Sigmoid colon (tissue), 7 donors: ENCODE results near the gene ADAMTSL1. TPM values are rescaled to one million over a fixed set of nuclear protein-coding genes. Genes with fewer than 3 reads are reported as not detected.

Experiments used
- DNase-seq: peaks from one replicate; pipeline ENCODE4 v3.0.0-alpha.2; 2019
- H3K27ac ChIP-seq, 4 donors: fragments of 200-600 bp; sonication (generic); one replicate each; pipeline ENCODE4 v1.5.1; 2016 to 2019; ENCODE audit warnings: mild to moderate bottlenecking in 1 of 4
- H3K27me3 ChIP-seq, 3 donors: fragments of 200-600 bp; sonication (generic); one replicate each; pipeline ENCODE4 v1.5.1; 2019; ENCODE audit warnings: mild to moderate bottlenecking in 1 of 3
- H3K36me3 ChIP-seq, 4 donors: fragments of 200-600 bp; sonication (generic); one replicate each; pipeline ENCODE4 v1.5.1; 2016 to 2019
- H3K4me1 ChIP-seq, 4 donors: fragments of 200-600 bp; sonication (generic); one replicate each; pipeline ENCODE4 v1.5.1; 2017 to 2019
- H3K4me3 ChIP-seq, 4 donors: fragments of 200-600 bp; sonication (generic); one replicate each; pipeline ENCODE4 v1.5.1; 2017 to 2019; ENCODE audit warnings: mild to moderate bottlenecking in 2 of 4, moderate library complexity in 1 of 4
- H3K9me3 ChIP-seq, 4 donors: fragments of 200-600 bp in 3 of 4; sonication (generic) in 3 of 4; one replicate each; pipeline versions ENCODE4 v1.5.1 to v1.6.1; 2013 to 2019
- EP300 ChIP-seq, 4 donors: sonication (generic); formaldehyde crosslinking; IDR thresholded peaks; one replicate each; pipeline ENCODE4 v1.6.1; 2017; ENCODE audit warnings: antibody characterized with exemption in 4 of 4
- POLR2A ChIP-seq, 2 donors: fragments of 450-650 bp; IDR thresholded peaks; one replicate each; pipeline ENCODE4 v1.6.1; 2016; ENCODE audit warnings: antibody characterized with exemption in 2 of 2, mild to moderate bottlenecking in 2 of 2, moderate library complexity in 2 of 2
- POLR2AphosphoS5 ChIP-seq, 4 donors: sonication (generic); formaldehyde crosslinking; IDR thresholded peaks; one replicate each; pipeline ENCODE4 v1.6.1; 2017; ENCODE audit warnings: antibody characterized with exemption in 4 of 4
- WGBS, 2 donors: extraction: QIAGEN DNeasy Blood & Tissue Kit; methylation state at CpG; one replicate each; pipeline ENCODE4 v1.1.7; 2013; 5-methylcytosine and 5-hydroxymethylcytosine counted together
- intact Hi-C: fragments of 100-400 bp; cut with DNase I; formaldehyde crosslinking; loops from one replicate; pipeline ENCODE4 v1.15.1; 2023
- polyA plus RNA-seq, 3 donors: library from polyadenylated mRNA; stranded (reverse); fragments of 200-250 nt; gene quantifications; one replicate each; pipeline ENCODE4 v1.2.3, GENCODE V29; 2013
- total RNA-seq, 4 donors: library from RNA; depleted of rRNA; stranded (reverse); fragments of >200 nt; gene quantifications; one replicate each; pipeline ENCODE4 v1.1.0, GENCODE V29; 2016
- TF ChIP-seq, protein P1 (sequence below), 4 experiments: fragments of 450-650 bp in 3 of 4; fragments of 200-600 bp in 1 of 4; IDR thresholded peaks; one replicate each; pipeline ENCODE4 v1.5.1; 2016 to 2019; ENCODE audit warnings: antibody characterized with exemption in 4 of 4, mild to moderate bottlenecking in 3 of 4, moderate library complexity in 2 of 4
- donor health status: healthy with polysubstance abuse.
- donor health status: Bipolar disorder and iron deficiency.
- donor health status: healthy.

The ADAMTSL1 gene
- total and polyA plus RNA-seq, 7 donors: 1.4 to 13.6 (median 6.5) TPM

GRCh38 chr9:18623221-18624079, 149.5 kb downstream of the ADAMTSL1 start:
- Histone ChIP-seq H3K4me3 (no peak overlapping the region), H3K4me1 (no peaks in the 10 kb centered on the region), H3K27me3 (no peaks in the 10 kb centered on the region), H3K27ac (no peak overlapping the region), H3K9me3 (peaks cover 0 to 3% (median 0%) of the 10 kb centered on the region in 4 donors), H3K36me3 (no peaks in the 10 kb centered on the region)
- no peak for DNase-seq
- TF ChIP-seq EP300 (IDR thresholded peaks at IDR 0.05): no peak
- no peak for TF ChIP-seq POLR2AphosphoS5 (IDR thresholded peaks at IDR 0.05)
- no peak for TF ChIP-seq POLR2A (IDR thresholded peaks at IDR 0.05)
- TF ChIP-seq, protein P1, sequence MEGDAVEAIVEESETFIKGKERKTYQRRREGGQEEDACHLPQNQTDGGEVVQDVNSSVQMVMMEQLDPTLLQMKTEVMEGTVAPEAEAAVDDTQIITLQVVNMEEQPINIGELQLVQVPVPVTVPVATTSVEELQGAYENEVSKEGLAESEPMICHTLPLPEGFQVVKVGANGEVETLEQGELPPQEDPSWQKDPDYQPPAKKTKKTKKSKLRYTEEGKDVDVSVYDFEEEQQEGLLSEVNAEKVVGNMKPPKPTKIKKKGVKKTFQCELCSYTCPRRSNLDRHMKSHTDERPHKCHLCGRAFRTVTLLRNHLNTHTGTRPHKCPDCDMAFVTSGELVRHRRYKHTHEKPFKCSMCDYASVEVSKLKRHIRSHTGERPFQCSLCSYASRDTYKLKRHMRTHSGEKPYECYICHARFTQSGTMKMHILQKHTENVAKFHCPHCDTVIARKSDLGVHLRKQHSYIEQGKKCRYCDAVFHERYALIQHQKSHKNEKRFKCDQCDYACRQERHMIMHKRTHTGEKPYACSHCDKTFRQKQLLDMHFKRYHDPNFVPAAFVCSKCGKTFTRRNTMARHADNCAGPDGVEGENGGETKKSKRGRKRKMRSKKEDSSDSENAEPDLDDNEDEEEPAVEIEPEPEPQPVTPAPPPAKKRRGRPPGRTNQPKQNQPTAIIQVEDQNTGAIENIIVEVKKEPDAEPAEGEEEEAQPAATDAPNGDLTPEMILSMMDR (IDR thresholded peaks at IDR 0.05): no peak
- intact Hi-C loops: no loop called here
- 74 to 81% methylated on average over 4 of the region's 4 CpGs for WGBS, 2 donors

- whole genome bisulfite sequencing, 2 donors: 83 to 91% methylated on average over 2 of the region's 2 CpGs
- intact Hi-C loops: no loop called here
- TF ChIP-seq POLR2AphosphoS5 (IDR thresholded peaks at IDR 0.05) (no peak), EP300 (IDR thresholded peaks at IDR 0.05) (no peak), POLR2A (IDR thresholded peaks at IDR 0.05) (no peak)
- TF ChIP-seq, protein P1 (IDR thresholded peaks at IDR 0.05): no peak
Observed at GRCh38 chr9:18626046-18626698, 152.2 kb downstream of the ADAMTSL1 start.

DNA sequence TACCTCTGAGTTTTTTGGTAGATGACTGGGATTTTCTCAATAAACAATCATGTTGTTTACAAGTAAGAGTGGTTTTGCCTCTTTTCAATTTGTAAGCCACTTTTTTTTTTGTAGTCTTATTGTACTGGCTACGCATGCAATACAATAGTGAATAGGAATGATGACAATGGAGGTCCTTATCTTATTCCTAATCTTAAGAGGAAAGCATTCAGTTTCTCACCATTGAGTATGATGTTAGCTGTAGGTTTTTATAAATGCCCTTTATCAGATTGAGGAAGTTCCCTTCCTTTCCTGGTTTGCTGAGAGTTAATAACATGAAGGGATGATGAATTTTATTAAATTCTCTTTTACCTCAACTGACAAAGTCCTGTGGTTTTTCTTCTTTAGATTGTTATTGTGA, 155.2 kb downstream of the ADAMTSL1 start:
- no peak for TF ChIP-seq EP300 (IDR thresholded peaks at IDR 0.05)
- TF ChIP-seq POLR2A (IDR thresholded peaks at IDR 0.05): no peak
- no peaks in the 10 kb centered on the region for H3K27me3 ChIP-seq
- no peak for DNase-seq
- peaks cover 0 to 13% (median 3%) of the 10 kb centered on the region in 4 donors for H3K4me1 ChIP-seq
- no peak overlapping the region for H3K4me3 ChIP-seq
- H3K36me3 ChIP-seq: no peaks in the 10 kb centered on the region
- H3K27ac ChIP-seq: no peak overlapping the region
- peaks cover 0 to 3% (median 0%) of the 10 kb centered on the region in 4 donors for H3K9me3 ChIP-seq
- 74 to 82% methylated on average over 1 of the region's 1 CpG for whole genome bisulfite sequencing, 2 donors
- intact Hi-C loops: no loop called here

More at GRCh38 chr9:18626046-18626698, 152.2 kb downstream of the ADAMTSL1 start:
- no peak for DNase-seq
- H3K36me3 ChIP-seq: no peaks in the 10 kb centered on the region
- no peak overlapping the region for H3K27ac ChIP-seq
- H3K27me3 ChIP-seq: no peaks in the 10 kb centered on the region
- H3K4me3 ChIP-seq: no peak overlapping the region
- H3K9me3 ChIP-seq: peaks cover 0 to 3% (median 0%) of the 10 kb centered on the region in 4 donors
- H3K4me1 ChIP-seq: no peaks in the 10 kb centered on the region

- no peak overlapping the region for H3K4me3 ChIP-seq
- H3K27me3 ChIP-seq: no peaks in the 10 kb centered on the region
- WGBS, 2 donors: 57 to 58% methylated on average over 5 of the region's 5 CpGs
- TF ChIP-seq, protein P1 (IDR thresholded peaks at IDR 0.05): no peak
- TF ChIP-seq POLR2A (IDR thresholded peaks at IDR 0.05) (no peak), POLR2AphosphoS5 (IDR thresholded peaks at IDR 0.05) (no peak), EP300 (IDR thresholded peaks at IDR 0.05) (no peak)
- H3K9me3 ChIP-seq: peaks cover 0 to 3% (median 0%) of the 10 kb centered on the region in 4 donors
- DNase-seq: no peak
- no peaks in the 10 kb centered on the region for H3K36me3 ChIP-seq
- peaks cover 0 to 13% (median 3%) of the 10 kb centered on the region in 4 donors for H3K4me1 ChIP-seq
- intact Hi-C loops: no loop called here
- peak overlapping the region; percentile 10 to 66 (median 48) for H3K27ac ChIP-seq
Observed at GRCh38 chr9:18632632-18633403, 158.9 kb downstream of the ADAMTSL1 start.
